Mucosa of gallbladder (tissue), 1 donor: ENCODE data around the gene ZNF276. TPM values are rescaled to one million over a fixed set of nuclear protein-coding genes. Genes with fewer than 3 reads are reported as not detected.
"Not testable (repeated sequence)": the region's sequence is repeated elsewhere in the genome, so short reads cannot be mapped to it uniquely, and the experiment has no call there.

Source experiments
- DNase-seq: peaks from one replicate; pipeline ENCODE4 v3.0.0-alpha.2; 2020; ENCODE audit warnings: low spot score
- total RNA-seq: library from RNA; stranded (reverse); gene quantifications from one replicate; pipeline ENCODE4 v1.2.1, GENCODE V29; 2021
- donor health status: DM: no; HTN: no; CAD: no.

ZNF276 gene
- total RNA-seq, 1 donor from 2014 or later = 39.0 TPM

DNA sequence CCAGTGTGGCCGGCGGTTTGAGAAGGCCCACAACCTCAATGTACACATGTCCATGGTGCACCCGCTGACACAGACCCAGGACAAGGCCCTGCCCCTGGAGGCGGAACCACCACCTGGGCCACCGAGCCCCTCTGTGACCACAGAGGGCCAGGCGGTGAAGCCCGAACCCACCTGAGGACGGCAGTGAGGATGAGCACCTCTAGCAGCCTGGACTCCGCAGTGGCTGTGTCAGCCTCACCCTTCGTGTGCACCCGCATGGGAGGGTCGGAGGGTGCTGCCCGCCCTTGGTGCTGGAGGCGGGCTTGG, 16.7 kb downstream of the ZNF276 start:
- DNase-seq = no peak

DNA sequence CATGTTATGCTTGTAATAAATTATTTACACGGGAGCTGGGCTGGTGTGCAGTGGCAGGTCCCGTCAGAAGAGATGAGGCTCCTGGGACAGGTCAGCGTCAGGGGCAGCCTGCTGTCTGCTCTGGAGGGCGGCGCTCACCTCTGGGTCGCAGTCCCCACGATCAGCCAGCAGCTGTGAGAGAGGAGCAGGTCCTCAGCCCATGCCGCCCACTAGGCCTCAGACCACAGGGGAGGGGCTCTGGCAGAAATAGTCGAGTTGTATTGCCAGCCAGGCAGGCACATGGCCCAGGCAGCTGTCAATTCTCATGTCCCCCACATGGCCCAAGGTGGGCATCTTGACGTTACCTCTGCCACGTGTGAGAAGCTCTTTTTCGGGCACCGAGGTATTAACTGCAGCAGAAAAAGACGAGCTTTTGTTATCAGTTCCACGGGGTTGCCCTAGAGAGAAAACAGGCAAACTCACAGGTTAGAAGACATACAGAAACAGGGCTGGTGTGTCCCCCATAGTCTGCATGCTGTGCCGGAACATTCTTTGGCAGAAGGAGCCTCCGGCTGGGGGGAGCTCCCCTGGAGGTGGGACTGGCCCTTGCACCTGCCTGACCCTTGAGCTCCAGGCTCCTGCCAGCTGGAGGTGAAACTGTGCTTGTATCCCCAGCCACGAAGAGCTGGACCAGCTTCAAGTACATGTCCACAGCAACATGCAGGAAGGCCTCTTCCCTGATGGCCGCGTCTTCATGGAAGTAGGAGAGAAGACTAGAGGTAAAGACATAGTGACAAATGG, 17.4 kb downstream of the ZNF276 start:
- no peak for DNase-seq

DNA sequence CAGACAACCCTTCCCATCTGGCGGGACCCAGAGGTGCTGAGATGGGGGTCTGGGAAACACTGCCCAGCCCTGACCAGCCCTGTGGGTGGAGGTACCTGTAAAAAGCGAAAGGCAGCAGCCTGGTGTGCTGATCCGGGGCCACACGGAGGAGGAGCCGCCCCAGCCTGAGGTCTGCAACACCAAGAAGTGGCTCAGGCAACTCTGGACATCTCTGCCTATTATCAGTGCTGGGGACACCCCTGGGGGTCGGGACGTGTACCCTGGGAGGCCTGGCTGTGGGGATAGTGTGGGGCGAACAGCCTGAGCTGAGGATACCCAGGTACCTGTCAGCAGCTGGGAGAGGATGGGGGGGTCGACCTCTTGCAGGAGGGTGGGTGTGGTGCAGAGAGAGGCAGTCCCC, 18.0 kb downstream of the ZNF276 start:
- DNase-seq = no peak

DNA sequence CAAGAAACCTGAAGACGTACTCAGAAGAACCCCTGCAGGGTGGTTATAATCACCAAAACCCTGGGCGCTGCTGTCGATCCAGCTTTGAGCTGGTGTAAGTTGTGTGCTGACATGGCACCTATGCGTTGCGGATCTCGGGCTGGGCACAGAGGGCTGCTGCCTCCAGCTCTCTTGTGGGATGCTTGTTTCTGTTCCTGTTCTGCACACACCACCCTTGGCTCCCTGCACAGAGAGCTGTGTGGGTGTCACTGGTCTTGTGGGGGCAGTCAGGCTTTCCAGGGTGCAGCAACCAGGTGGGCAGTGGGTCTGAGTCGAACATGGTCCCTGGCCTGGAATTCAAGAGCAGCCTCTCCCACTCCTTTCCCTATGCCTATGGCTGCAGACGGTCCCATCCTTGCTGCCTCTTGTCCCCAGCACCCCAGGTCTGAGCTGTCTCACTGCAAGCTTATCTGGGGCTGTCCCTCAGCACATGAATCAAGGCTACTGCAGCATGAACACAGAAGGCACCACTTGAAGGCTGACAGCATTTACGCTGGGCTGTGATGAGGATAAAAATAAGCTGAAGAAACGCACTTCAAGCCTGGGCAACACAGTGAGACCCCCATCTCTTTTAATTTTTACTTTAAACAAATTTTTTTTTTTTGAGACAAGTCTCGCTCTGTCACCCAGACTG, 20.1 kb downstream of the ZNF276 start:
- DNase-seq = no peak

DNA sequence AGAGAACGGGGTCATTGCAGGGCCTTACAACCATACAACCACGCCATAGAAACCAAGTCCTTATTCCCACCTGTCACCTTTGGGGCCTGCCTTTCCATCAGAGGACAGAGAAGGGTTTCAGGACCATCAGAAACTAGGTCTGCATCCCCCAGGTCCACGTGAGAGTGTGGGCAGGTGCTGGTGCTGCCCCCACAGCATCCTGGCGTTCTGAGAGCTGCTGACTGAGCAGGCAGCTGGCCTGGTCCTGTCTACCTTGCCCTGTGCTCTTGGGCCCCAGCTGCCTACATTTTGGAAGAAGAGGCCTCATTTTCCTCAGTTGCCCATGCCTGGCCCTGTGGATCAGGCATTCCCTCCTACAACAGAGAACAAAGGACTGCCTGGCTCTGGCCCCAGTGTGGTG, 21.6 kb downstream of the ZNF276 start:
- DNase-seq = no peak

DNA sequence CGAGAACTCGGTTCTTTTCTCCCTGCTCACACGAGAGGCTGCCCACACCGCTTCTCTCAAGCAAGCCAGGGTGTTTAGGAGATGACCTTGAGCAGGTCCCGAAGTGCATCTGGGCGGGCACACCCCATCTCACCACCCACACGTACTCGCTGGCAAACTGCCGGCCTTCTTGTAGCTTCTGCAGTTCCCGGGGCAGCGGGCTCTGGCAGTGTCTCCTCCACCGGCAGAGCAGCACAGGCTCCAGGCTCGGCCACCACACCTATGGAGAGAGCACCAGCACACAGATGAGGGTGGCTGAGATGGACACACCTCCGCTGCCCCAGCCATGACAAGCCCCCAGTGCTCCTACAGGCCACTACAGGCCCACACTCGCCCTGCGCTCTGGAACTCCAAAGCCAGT, 23.5 kb downstream of the ZNF276 start:
- no peak for DNase-seq

DNA sequence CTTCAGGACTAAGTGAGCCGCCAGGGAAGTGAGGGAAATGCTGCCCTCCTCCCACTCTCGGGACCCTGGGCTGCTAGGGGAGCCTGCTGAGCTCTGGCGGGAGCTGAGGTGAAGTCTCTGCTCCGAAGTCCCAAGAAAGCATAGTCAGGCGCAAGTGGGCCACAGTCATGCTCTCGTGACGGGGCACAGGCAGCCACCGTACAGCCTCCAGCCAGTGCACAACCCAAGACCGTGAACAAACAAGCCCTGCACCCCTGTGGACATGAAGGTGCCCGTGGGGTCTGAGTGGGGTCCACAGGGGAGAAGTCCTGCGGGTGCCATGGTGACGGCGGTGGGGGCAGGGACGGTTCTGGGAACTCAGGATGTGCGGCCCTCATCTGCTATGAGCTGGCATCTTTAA, 24.7 kb downstream of the ZNF276 start:
- no peak for DNase-seq

DNA sequence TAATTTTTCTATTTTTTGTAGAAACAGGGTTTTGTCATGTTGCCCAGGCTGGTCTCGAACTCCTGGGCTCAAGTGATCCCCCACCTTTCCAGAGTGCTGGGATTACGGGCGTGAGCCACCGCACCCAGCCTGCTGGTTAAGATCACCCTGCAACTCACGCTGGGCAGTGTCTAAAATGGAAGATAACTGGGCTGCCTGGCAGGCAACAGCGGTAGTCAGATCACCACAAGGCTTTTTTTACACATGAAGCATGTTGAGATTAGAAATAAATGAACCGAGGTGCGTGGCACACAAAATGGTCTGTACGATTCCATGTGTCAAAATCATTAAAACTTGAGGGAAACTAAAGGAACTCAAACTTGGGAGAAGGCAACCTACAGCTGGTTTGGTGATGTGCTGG, 26.7 kb downstream of the ZNF276 start:
- DNase-seq = no peak

DNA sequence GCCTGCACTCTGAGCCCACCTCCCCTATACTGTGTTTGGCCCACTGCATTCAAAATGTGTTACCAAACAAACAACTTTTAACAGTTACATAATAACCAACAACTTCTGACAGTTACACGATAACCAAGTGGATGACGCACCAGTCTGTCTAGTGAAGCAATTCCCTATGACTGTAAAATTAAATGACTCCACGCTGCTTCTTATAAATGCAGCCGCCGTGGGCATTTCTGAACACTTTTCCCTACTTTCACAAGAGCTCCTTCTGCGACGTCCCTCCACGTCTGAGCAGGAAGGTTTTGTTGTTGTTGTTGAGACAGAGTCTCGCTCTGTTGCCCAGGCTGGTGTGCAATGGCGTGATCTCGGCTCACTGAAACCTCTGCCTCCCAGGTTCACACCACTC, 27.6 kb downstream of the ZNF276 start:
- no peak for DNase-seq

DNA sequence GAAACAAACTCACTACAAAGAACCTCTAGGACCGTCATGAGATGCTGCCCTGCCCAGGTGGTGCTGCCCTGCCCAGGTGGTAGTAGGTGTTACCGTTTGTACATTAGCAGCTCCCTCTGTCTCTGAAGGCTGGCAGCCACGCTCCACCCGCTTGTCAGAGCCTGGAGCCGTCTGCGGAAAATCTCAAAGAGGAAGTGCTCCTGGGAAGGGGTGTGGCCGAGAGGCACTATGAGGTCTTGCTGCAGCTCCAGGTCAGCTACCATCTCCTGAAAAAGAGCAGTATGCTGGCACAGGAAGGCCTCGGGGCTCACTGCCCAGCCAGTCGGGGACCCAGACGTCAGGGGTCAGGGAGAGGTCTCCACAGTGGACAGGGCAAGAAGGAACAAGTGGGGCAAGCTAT, 28.3 kb downstream of the ZNF276 start:
- peak; percentile 48 for DNase-seq

DNA sequence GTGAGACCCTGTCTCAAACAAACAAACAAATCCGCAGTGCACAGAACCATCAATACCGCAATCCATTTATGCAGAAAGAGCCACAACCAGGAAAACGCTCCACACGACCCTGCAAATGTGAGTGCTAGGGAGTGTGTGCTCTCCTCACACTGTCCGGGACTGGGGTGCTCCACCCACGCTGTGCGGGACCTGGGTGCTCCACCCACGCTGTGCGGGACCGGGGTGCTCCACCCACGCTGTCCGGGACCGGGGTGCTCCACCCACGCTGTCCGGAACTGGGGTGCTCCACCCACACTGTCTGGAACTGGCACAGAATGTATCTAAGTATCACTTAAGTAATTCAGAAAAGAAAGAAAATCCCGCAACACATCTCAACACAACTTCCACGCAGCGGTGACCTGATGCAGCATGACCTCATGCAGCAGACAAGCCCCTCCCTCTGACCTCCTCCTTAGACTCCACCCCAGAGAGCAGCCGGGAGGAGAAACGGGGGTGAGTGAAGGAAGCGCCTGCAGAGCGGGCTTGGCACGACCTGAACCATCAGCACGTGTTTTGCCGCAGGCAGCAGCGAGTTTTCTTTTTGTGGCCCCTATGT, 38.5 kb downstream of the ZNF276 start:
- DNase-seq = no peak

DNA sequence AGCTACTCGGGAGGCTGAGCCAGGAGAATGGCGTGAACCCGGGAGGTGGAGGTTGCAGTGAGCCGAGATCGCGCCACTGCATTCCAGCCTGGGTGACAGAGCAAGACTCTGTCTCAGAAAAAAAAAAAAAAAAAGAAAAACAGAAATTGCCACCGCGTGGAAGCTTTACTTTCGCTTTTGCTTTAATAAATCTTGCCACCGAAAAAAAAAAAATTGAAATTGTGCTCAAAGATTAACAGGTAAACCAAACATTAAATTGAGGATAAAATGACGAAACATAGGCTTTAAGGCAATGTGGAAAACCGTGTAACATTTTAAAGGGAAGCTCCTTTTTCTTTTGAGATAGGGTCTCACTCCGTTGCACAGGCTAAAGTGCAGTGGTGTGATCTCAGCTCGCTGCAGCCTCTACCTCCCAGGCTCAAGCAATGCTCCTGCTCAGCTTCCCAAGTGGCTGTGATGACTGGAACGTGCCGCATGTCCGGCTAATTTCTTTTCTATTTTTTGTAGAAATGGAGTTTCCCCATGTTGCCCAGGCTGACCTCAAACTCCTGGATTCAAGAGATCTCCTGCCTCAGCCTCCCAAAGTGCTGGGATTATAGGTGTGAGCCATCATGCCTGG, 40.1 kb downstream of the ZNF276 start:
- no peak for DNase-seq

DNA sequence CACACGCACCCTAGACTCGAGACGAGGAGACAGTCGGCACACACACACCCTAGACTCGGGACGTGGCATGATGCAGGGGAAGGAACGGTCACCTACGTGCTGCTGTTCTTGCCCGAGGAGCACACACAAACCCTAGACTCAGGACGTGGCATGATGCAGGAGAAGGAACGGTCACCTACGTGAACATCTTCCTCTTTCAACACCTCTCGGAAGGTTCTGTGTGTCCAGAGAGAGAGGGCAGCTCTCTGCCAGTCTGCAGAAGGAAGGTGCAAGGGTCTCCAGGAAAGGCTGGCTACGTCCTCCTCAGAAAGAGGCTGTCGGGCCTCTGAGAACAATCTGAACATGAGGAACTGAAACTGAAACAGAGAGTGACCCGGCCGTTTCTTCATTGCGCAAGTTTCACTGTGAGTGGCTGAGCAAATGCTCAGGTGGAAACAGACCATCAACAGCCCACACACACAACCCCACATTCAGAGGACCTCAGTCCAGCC, 43.4 kb downstream of the ZNF276 start:
- peak; percentile 57 for DNase-seq

DNA sequence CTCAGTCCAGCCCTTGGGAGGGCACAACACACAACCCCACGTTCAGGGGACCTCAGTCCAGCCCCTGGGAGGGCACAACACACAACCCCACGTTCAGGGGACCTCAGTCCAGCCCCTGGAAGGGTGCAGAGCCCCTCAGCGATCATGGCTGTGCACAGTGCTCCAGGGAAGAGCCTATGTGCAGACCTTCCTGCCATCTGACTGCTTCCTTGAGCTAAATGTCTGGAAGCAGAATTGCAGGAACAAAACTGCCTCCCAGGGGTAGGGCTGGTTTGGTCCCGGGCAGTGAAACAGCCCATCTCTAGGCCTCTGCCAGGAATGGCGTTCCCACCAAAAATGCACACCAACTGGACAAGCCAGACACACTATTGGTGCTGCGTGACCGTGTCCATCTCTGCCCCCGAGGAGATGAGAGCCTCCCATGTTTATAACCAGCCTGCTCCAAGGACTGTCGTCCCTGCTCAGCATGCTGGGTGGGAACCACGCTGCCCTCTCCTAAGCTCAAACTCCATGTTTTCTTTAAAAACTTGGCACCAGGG, 44.0 kb downstream of the ZNF276 start:
- DNase-seq = no peak

DNA sequence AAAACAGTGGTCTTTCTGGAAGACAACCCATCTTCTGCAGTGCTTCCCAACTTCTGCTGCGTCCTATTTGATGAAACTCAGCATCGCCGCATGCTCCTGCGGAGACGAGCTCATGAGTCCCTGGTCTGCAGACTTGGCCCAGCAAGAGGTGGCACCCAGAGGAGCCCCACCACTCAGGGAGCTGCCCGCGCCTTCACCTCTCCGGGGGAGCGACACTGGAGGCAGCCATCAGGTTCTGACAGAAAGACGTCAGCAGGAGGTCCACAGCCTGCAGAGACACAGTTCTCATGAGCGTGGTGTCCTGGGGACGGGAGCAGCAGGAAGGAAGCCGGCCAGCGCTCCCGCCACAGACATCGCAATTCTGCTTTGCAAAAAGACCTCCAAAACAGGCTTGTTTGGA, 49.0 kb downstream of the ZNF276 start:
- DNase-seq = no peak

DNA sequence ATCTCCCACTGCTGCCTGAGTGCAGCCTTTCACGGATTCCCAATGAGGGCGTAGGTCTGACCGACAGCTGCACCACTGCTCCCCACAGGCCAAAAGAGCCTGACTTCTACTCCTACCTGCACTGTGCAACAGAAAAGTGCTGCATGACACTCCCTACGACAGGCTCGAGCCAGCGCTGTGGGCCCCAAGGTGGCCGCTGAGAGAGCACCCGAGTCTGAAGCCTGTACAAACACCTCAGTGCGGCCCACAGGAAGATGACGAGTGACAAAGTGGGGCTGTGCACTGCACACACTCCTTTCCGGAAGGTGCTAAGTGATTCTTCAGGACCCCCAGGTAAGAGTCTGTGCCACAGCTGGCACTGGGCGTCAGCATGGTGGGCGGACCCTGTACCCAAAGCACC, 53.9 kb downstream of the ZNF276 start:
- no peak for DNase-seq

DNA sequence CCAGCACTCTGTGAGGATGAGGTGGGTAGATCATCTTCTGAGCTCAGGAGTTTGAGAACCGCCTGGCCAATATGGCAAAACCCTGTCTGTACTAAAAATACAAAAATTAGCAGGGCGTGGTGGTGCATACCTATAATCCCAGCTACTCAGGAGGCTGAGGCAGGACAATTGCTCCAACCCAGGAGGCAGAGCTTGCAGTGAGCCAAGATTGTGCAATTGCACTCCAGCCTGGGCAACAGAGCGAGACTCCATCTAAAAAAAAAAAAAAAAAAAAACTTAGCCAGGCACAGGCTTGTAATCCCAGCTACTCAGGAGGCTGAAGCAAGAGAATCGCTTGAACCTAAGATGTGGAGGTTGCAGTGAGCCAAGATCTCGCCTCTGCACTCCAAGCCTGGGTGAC, 56.9 kb downstream of the ZNF276 start:
- DNase-seq = not testable (repeated sequence)

DNA sequence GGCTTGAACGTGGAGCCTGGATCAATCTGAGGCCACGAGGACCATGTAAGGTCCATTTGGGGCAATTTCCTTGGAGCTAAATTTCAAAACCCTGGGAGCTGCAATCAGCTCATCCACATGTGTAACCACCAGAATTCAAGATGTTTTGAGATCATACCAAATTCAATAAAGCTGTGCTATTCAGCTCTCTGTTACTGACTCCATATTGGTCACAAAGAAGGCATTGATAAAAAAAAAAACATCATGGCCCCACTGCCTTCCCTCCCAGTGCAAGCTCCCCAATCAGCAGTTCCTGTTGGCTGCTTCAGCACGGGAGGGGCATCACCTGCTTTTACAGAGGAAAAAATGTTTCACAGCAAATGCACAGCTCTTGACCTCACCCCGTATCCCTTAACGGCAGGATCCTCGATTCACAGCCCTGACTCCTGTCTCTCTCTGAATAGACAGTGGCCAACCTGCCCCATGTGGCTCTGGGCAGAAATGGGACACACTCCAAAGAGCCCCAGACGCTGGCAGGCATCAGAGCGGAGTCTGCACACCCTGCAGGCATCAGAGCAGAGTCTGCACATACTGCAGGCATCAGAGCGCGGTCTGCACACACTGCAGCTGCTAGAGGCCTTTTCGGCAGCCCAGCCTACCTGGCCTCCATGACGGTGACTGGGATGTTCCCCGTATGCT, 58.0 kb downstream of the ZNF276 start:
- no peak for DNase-seq

DNA sequence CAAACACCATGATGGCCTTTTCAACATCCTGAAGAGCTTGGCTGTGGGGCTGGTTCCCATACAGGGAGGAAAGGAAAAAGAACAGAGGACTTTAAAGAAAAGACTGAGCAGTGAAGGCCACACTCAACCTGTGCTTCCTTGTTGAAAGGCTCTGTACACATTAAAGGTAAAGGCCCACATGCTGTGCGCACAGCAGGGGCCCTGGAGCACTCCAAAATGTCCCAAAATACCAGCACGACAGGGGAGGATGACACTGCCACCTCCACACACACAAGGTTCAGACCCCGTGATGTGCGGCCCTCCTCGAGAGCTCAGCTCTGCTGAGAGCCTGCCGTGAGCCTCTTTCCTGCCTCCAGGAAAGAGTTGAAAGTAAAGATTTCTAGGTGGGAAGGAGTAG, 58.6 kb downstream of the ZNF276 start:
- no peak for DNase-seq

DNA sequence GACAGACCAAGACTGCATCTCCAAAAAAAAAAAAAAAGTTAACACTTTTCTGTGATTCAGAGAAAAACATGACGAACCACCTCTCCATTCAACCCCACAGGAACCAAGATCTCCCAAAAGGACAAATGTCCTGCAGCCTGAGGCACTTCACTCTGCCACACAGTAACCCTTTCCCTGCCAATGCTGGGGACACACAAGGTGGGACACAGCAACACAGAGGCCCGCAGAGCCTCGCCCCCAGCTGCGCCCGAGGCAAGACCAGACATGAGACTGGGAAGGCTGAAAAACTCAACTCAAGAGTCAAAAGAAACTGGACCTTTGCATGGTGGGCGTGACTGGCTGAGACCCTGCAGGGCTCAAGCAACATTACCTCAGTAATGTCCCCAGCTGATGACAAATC, 61.2 kb downstream of the ZNF276 start:
- no peak for DNase-seq

DNA sequence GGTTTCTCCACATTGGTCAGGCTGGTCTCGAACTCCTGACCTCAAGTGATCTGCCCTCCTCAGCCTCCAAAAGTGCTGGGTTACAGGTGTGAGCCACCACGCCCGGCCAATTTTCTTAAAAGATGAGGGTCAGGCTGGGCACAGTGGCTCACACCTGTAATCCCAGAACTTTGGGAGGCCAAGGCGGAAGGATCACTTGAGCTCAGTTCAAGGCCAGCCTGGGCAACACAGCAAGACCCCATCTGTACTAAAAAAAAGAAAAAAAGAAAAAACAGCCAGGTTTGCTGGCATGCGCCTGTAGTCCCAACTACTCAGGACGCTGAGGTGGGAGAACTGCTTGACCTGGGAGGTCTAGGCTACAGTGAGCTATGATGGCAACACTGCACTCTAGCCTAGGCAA, 62.6 kb downstream of the ZNF276 start:
- DNase-seq = not testable (repeated sequence)

DNA sequence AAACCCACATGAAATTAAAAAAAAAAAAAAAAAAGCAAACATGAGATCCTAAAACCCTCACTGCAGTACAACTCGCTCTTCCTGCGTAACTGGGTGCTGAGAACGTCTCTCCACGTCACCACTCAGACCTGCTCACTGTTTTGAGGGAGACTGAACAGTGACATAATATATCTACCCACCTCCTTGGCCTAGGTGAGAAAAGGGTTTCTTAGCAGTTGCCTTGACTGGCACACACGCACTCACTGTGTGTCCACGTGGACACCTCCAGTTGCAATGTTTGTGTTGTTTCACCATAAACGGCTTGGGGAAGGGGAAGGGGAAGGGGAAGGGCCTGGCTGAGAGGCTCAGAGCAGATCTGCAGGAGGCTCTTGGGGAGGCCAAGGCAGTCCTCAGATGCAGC, 63.1 kb downstream of the ZNF276 start:
- no peak for DNase-seq
